ENCODE data around the gene SPATA31C1.
"Not testable (repeated sequence)": the region's sequence is repeated elsewhere in the genome, so short reads cannot be mapped to it uniquely, and the experiment has no call there.

Gene SPATA31C1

GRCh38 chr9:87917662-87918061 lies at the start of gene SPATA31C1:
TSS of gene SPATA31C1 (plus strand) at chr9:87917962.
- not testable (repeated sequence) for DNase-seq

GRCh38 chr9:87868175-87868574 lies 49.6 kb upstream of the SPATA31C1 start:
- DNase-seq, result no peak

DNA sequence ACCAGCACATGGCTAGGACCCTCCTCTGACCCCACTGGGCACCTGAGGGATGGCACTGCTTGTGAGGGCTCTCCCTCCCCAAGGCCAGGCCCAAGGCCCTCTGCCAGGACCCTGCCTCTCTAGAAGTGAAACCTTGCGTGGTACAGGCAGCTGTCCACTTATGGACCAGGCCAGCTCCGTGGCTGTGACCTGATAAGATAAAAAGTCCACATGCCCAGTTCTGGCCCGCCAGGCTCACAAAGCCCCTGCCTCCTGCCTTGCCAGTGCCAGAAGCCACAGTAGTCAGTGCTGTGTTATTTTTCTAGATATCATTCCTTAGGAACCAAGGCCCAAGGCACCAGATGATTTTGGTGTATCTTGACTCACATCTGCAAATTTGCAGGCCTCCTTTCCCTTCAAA lies 49.1 kb upstream of the SPATA31C1 start:
- DNase-seq, result no peak

DNA sequence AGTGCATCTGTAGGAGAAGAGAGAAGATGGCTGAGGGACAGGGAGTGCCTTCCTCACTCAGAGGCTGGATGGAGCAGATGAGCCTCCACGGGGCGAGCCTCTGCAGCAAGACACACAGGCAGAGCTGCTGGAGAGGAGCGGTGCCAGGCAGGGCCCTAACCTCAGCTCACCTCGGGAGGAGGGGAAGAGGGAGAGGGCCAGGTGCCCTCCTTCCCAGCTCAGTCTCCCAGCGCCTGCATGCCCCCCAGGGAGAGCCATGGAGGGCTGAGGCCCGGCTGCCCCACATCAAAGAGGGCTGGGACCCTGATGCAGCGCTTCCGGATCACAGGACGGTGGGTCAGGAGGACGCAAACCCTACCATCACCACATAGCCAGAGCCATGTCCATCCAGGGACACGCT lies 48.7 kb upstream of the SPATA31C1 start:
- no peak for DNase-seq

DNA sequence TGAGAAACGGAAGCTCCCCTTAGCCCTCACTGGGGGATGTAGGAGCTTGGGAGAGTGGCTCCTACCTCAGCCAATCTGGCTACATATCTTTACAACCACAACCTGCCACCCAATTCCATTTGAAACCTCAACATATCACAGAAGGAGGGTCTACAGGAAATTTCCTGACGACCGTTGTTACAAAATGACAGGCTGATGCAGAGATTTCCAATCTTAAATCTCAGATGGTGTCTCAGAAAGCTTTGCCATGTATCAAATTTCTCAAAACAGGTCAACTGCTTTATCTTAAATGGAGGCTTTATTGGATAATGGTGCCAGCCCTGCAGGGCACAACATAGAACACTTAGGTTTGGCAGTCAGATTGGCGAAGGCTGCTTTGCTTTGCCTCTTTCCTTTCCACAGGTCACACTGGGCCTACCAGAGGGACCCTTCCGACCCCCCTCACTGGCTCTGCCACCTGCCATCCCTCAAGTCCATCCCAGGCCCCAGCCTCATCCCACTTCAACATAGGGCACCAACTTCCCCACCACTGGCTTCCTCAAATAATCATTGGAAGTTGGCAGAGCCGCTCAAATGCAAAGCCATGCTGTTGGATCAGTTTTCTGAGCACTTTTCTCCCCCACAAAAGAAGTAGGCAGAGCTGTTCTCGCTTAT lies 46.2 kb upstream of the SPATA31C1 start:
- DNase-seq, result no peak

- DNase-seq, result no peak
Measured at GRCh38 chr9:87872079-87872624, 45.6 kb upstream of the SPATA31C1 start.

DNA sequence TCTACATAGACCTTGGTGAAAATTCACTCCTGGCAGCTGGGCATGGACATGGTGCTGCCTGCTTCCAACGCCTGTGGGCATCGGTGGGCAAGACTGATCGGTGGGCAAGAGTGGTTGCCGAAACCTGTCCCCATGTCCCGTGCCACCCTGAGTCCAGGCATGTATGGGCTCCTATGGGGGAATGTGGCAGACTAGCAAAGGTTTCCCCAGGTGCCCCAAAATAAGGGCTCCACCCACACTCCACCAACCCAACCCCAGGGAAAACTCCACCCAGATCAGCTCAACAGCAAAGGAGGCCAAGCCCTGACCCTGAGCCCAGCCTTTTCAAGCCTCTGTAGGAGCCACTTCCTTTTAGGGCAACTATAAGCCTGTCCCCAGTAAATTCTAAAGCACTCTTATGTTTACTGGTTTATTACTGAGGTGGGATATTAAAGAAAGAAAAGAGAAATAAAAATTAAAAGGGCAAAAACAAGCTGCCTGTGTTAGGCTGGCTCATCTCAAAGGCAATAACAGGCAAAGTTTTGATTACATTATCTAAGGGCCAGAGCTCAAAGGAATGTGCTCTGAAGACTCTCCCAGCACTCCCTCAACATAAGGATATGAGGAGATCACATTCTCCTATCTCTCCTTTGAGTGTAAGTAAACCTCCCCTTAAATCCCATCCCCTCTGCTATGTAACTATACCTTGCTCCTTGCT lies 44.0 kb upstream of the SPATA31C1 start:
- DNase-seq, result no peak

- no peak for DNase-seq
Measured at GRCh38 chr9:87874304-87874623, 43.5 kb upstream of the SPATA31C1 start.

DNA sequence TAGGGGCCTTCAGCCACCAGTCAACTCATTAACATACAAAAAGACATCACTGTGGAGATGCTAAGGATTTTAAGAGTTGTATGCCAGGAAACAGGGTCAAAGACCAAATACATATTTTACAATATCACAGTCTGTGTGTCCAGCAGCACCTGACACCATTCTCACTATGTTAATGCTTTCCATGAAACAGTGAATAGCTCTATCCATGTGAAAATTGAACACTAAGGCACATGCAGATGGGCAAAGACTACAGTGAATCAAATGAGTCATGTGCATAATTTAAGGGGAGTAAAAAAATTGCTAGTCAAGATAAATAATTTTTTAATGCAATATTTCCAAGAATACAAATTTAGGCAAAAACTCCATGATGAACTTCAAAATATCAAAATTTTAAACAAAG lies 42.7 kb upstream of the SPATA31C1 start:
- DNase-seq, result no peak

- no peak for DNase-seq
Measured at GRCh38 chr9:87875831-87876545, 41.8 kb upstream of the SPATA31C1 start.

DNA sequence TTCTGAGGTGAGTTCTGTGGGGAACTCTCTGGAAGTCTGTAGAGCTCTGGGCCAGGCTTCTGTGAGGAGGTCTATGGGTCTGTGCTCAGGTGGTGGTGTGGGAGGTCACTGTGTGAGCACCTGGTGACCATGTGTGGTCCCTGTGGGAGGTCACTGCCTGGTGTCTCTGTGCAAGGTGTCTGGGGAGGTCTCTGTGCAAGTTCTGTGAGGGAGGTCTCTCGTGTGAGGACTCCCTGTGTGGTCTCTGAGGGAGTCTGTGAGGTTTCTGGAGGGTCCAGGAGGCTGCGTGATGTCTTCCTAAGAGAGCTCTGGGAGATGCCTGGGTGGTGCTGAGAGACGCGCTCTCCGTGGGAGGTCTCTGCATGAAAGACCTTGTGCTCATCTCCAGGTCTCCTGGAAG lies 41.1 kb upstream of the SPATA31C1 start:
- DNase-seq, result no peak

- DNase-seq, result no peak
Measured at GRCh38 chr9:87878989-87879511, 38.7 kb upstream of the SPATA31C1 start.

DNA sequence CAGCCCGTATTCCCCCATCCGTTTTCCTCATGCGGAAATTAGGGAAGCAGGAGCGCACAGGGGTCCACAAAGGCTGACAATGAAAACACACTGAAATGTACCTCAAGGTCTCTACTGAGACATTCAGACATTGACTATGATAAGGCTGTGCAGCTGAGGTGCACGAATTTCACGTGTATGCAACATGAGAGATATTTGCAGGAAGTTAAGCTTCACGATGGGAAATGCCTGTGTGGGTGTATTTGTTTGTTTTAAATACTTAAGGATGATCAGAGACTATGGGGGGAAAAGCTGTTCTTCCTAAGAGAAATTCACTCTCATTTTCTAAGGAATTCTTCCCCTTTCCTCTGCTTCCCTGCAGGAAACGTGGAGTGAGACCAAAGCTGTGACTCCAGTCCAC lies 37.6 kb upstream of the SPATA31C1 start:
- no peak for DNase-seq

DNA sequence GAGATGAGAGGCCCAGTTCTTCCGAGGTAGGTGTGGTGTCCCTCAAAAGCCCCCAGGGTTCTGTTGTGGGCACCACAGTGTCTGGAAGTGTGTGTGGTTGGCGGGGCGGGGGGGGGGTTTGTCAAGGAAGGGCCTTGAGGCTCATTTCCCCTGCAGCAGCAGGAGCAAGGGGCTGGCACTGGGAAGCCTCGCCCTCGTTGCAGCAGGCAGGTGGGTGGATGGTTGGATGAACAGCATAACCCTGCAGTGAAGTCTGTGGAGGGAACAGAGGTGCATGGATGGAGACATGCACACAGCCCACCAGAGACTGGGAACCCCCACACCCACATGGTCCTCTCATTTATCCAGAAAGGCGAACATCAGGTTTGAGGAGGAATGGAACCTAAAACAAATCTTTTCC lies 37.1 kb upstream of the SPATA31C1 start:
- DNase-seq, result no peak

- DNase-seq, result no peak
Measured at GRCh38 chr9:87882627-87883026, 35.1 kb upstream of the SPATA31C1 start, which contains the start of gene SPATA31E1. TSS of gene SPATA31E1 (plus strand) at chr9:87882877. CDS start at chr9:87882892, 15 bp downstream.

DNA sequence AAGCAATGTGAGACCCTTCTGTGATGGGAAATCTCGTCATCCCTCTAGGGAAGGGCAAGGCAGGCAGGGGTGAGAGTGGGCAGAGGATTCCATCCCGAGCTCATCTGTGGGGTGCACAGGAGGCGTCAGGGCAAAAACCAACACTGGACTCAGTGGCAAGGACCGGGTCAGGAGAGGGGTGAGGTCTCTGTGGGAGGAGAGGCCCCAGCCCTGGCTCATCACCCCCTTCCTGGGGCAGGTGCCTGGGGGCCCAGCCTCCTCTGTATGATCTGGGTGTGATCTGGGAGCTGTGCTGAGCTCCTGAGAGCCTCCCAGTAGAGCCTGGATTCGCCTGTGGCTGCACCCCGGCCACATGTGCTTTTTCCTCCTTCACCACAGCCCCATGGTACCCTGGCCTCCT lies 34.5 kb upstream of the SPATA31C1 start:
- DNase-seq, result no peak

DNA sequence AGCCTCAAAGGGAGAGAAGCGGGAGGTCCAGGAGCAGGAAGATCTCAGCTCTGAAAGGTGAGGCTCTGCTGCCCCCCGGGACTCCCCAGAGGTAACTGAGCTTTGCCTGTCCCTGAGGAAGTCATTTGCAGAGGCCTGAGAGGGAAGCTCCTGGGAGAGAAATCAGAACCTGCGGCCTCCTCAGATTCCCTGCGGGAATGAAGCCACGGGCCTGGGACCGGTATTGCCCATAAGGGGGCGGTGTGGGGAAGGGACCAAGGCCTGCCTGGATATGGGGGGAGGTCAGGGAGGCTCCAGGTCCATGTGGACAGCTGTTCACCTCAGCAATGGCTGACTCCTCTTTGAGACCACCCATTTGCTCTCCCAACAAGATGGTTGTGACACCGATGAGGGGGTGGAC lies 33.8 kb upstream of the SPATA31C1 start:
- no peak for DNase-seq

GRCh38 chr9:87884578-87885459 lies 32.9 kb upstream of the SPATA31C1 start:
- no peak for DNase-seq

GRCh38 chr9:87885484-87886189 lies 32.1 kb upstream of the SPATA31C1 start:
- DNase-seq, result no peak

DNA sequence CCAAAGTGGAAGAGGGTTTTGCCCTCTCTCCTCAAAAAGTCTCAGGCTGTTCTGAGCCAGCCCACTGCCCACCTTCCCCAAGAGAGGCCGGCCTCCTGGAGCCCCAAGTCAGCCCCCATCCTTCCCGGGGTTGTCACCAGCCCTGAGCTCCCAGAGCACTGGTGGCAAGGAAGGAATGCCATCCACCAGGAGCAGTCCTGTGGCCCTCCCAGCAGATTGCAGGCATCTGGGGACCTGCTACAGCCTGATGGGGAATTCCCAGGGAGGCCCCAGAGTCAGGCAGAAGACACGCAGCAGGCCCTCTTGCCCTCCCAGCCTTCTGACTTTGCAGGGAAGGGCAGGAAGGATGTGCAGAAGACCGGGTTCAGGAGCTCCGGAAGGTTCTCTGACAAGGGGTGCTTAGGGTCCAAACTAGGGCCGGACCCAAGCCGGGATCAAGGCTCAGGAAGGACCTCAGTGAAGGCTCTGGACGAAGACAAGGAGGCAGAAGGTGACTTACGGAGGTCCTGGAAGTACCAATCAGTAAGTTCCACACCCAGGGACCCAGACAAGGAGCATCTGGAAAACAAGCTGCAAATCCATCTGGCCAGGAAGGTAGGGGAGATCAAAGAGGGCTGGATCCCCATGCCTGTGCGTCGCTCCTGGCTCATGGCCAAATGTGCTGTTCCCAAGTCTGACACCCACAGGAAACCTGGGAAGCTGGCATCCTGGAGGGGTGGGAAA lies 31.4 kb upstream of the SPATA31C1 start:
- DNase-seq, result no peak

DNA sequence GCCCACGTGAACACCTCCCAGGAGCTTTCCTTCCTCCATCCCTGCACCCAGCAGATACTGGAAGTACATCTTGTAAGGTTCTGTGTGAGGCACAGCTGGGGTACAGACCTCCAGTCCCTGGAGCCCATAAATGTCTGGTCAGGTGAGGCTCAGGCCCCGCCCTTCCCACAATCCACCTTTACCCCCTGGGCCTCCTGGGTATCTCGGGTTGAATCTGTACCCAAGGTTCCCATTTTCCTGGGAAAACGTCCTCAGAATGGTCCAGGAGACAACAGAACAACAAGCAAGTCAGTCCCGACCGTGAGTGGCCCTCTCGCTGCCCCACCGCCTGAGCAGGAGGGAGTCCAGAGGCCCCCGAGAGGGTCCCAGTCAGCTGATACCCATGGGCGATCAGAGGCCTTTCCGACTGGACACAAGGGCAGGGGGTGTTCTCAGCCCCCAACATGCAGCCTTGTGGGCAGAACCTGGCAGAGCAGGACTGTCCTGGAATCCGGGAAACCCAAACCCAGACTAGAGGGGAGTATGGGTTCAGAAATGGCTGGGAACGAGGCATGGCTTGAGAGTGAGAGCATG lies 30.7 kb upstream of the SPATA31C1 start:
- no peak for DNase-seq

All from stimulated activated CD4-positive, alpha-beta T cell treated with anti-CD3 and anti-CD28 coated beads, Interleukin-2, amount 100 ng/mL, for 24 hours (primary cell).